ENCODE data around the gene CSTF2T.

DNA sequence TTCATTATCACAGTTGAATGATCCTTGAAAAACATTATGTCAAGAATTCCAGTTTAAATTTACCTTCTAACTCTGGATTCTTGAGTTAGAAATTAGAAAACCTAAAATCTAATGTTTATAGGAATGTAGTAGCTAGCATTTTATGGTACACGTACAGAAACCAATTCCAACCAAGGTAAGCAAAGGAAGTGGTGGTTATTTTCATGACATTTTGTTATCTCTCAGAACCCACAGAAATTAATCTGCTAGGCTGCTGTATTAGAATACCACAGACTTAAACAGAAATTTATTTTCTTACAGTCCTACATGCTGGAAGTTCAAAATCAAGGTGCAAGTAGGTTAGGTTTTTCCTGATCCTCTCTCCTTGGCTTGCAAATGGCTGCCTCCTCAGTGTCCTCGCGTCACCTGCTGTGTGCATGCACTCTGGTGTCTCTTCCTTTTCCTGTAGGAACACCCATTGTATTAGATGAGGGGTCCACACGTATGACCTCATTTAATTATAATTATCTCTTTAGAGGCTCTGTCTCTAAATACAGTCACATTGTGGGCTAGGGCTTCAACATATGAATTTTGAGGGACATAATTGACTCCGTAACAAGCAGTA is 8.5 kb upstream of the CSTF2T start:
- TF ChIP-seq CTCF (IDR thresholded peaks at IDR 0.05): no peak
- no peak for TF ChIP-seq POLR2A (IDR thresholded peaks at IDR 0.05)

All from tibial nerve (tissue), 3 donors.